Sigmoid colon (tissue), 7 donors: ENCODE data around the gene GATD1. TPM values are rescaled to one million over a fixed set of nuclear protein-coding genes. Genes with fewer than 3 reads are reported as not detected.

Experiments
- DNase-seq: peaks from one replicate; pipeline ENCODE4 v3.0.0-alpha.2; 2019
- H3K27ac ChIP-seq, 4 donors: fragments of 200-600 bp; sonication (generic); one replicate each; pipeline ENCODE4 v1.5.1; 2016 to 2019; ENCODE audit warnings: mild to moderate bottlenecking in 1 of 4
- H3K27me3 ChIP-seq, 3 donors: fragments of 200-600 bp; sonication (generic); one replicate each; pipeline ENCODE4 v1.5.1; 2019; ENCODE audit warnings: mild to moderate bottlenecking in 1 of 3
- H3K36me3 ChIP-seq, 4 donors: fragments of 200-600 bp; sonication (generic); one replicate each; pipeline ENCODE4 v1.5.1; 2016 to 2019
- H3K4me1 ChIP-seq, 4 donors: fragments of 200-600 bp; sonication (generic); one replicate each; pipeline ENCODE4 v1.5.1; 2017 to 2019
- H3K4me3 ChIP-seq, 4 donors: fragments of 200-600 bp; sonication (generic); one replicate each; pipeline ENCODE4 v1.5.1; 2017 to 2019; ENCODE audit warnings: mild to moderate bottlenecking in 2 of 4, moderate library complexity in 1 of 4
- H3K9me3 ChIP-seq, 4 donors: fragments of 200-600 bp in 3 of 4; sonication (generic) in 3 of 4; one replicate each; pipeline versions ENCODE4 v1.5.1 to v1.6.1; 2013 to 2019
- EP300 ChIP-seq, 4 donors: sonication (generic); formaldehyde crosslinking; IDR thresholded peaks; one replicate each; pipeline ENCODE4 v1.6.1; 2017; ENCODE audit warnings: antibody characterized with exemption in 4 of 4
- POLR2A ChIP-seq, 2 donors: fragments of 450-650 bp; IDR thresholded peaks; one replicate each; pipeline ENCODE4 v1.6.1; 2016; ENCODE audit warnings: antibody characterized with exemption in 2 of 2, mild to moderate bottlenecking in 2 of 2, moderate library complexity in 2 of 2
- POLR2AphosphoS5 ChIP-seq, 4 donors: sonication (generic); formaldehyde crosslinking; IDR thresholded peaks; one replicate each; pipeline ENCODE4 v1.6.1; 2017; ENCODE audit warnings: antibody characterized with exemption in 4 of 4
- WGBS, 2 donors: extraction: QIAGEN DNeasy Blood & Tissue Kit; methylation state at CpG; one replicate each; pipeline ENCODE4 v1.1.7; 2013; 5-methylcytosine and 5-hydroxymethylcytosine counted together
- intact Hi-C: fragments of 100-400 bp; cut with DNase I; formaldehyde crosslinking; loops from one replicate; pipeline ENCODE4 v1.15.1; 2023
- polyA plus RNA-seq, 3 donors: library from polyadenylated mRNA; stranded (reverse); fragments of 200-250 nt; gene quantifications; one replicate each; pipeline ENCODE4 v1.2.3, GENCODE V29; 2013
- small RNA-seq, 3 donors: library from RNA; depleted of rRNA; stranded (forward); fragments of <200 nt; gene quantifications; one replicate each; pipeline ENCODE3, GENCODE V24; 2016
- total RNA-seq, 4 donors: library from RNA; depleted of rRNA; stranded (reverse); fragments of >200 nt; gene quantifications; one replicate each; pipeline ENCODE4 v1.1.0, GENCODE V29; 2016
- TF ChIP-seq, protein P1 (sequence below), 4 experiments: fragments of 450-650 bp in 3 of 4; fragments of 200-600 bp in 1 of 4; IDR thresholded peaks; one replicate each; pipeline ENCODE4 v1.5.1; 2016 to 2019; ENCODE audit warnings: antibody characterized with exemption in 4 of 4, mild to moderate bottlenecking in 3 of 4, moderate library complexity in 2 of 4
- donor health status: healthy with polysubstance abuse.
- donor health status: Bipolar disorder and iron deficiency.
- donor health status: healthy.

The GATD1 gene
- total and polyA plus RNA-seq, 7 donors, result 6.7 to 55.9 (median 15.7) TPM

DNA sequence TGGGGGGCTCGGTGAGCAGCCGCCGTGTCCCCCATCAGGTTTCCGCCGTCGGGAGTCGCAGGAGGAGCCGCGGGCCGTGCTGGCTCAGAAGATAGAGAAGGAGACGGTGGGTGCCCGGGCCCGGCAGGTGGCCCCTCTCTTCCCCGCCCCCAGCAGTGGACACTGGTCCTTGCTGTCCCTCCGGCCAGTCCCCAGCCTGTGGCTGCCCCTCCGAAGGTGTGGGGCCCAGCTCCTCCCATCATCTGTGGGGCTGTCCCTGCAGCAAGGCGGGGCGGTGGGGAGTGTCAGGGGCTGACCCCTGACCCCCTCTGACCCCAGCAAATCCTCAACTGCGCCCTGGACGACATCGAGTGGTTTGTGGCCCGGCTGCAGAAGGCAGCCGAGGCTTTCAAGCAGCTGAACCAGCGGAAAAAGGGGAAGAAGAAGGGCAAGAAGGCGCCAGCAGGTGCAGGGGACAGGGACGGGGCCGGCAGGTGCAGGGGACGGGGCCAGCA is 56.0 kb downstream of the GATD1 start:
- TF ChIP-seq POLR2A (IDR thresholded peaks at IDR 0.05), result no peak
- TF ChIP-seq POLR2AphosphoS5 (IDR thresholded peaks at IDR 0.05), result no peak
- TF ChIP-seq, protein P1, sequence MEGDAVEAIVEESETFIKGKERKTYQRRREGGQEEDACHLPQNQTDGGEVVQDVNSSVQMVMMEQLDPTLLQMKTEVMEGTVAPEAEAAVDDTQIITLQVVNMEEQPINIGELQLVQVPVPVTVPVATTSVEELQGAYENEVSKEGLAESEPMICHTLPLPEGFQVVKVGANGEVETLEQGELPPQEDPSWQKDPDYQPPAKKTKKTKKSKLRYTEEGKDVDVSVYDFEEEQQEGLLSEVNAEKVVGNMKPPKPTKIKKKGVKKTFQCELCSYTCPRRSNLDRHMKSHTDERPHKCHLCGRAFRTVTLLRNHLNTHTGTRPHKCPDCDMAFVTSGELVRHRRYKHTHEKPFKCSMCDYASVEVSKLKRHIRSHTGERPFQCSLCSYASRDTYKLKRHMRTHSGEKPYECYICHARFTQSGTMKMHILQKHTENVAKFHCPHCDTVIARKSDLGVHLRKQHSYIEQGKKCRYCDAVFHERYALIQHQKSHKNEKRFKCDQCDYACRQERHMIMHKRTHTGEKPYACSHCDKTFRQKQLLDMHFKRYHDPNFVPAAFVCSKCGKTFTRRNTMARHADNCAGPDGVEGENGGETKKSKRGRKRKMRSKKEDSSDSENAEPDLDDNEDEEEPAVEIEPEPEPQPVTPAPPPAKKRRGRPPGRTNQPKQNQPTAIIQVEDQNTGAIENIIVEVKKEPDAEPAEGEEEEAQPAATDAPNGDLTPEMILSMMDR (IDR thresholded peaks at IDR 0.05), result no peak
- TF ChIP-seq EP300 (IDR thresholded peaks at IDR 0.05), result no peak
- Histone ChIP-seq H3K9me3 (no peaks in the 10 kb centered on the region), H3K27me3 (peaks cover 41 to 71% (median 65%) of the 10 kb centered on the region in 3 donors), H3K4me1 (peaks cover 0 to 31% (median 26%) of the 10 kb centered on the region in 4 donors), H3K4me3 (peak overlapping the region in 1 of 4 donors; percentile 24), H3K36me3 (no peaks in the 10 kb centered on the region), H3K27ac (no peak overlapping the region)
- 31 to 74% methylated on average over 28 of the region's 28 CpGs for WGBS, 2 donors
- DNase-seq, result no peak
- intact Hi-C loops, result no loop called here

DNA sequence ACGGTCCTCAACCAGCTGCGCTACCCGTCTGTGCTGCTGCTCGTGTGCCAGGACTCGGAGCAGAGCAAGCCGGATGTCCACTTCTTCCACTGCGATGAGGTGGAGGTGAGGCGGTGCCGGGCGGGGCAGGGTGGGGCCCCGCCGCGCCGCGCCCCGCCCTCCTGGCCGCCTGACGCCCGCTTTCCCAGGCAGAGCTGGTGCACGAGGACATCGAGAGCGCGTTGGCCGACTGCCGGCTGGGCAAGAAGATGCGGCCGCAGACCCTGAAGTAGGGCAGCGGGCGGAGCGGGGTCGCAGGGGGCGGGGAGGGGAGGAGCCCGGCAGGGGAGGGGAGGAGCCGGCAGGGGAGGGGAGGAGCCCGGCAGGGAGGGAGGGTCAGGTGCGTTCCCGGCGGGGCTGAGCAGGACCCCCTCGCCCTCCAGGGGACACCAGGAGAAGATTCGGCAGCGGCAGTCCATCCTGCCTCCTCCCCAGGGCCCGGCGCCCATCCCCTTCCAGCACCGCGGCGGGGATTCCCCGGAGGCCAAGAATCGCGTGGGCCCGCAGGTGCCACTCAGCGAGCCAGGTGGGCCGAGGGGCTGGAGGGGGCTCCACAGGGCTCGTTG is 56.5 kb downstream of the GATD1 start:
- 12 to 22% methylated on average over 53 of the region's 53 CpGs for WGBS, 2 donors
- H3K27ac ChIP-seq, result no peak overlapping the region
- DNase-seq, result no peak
- peaks cover 0 to 26% (median 21%) of the 10 kb centered on the region in 4 donors for H3K4me1 ChIP-seq
- H3K27me3 ChIP-seq, result peaks cover 35 to 66% (median 59%) of the 10 kb centered on the region in 3 donors
- TF ChIP-seq POLR2AphosphoS5 (IDR thresholded peaks at IDR 0.05) (no peak), POLR2A (IDR thresholded peaks at IDR 0.05) (no peak), EP300 (IDR thresholded peaks at IDR 0.05) (no peak)
- TF ChIP-seq, protein P1 (IDR thresholded peaks at IDR 0.05), result no peak
- H3K36me3 ChIP-seq, result no peaks in the 10 kb centered on the region
- peak overlapping the region in 2 of 4 donors; percentile 15 to 24 for H3K4me3 ChIP-seq
- H3K9me3 ChIP-seq, result no peaks in the 10 kb centered on the region
- intact Hi-C loops, result no loop called here

DNA sequence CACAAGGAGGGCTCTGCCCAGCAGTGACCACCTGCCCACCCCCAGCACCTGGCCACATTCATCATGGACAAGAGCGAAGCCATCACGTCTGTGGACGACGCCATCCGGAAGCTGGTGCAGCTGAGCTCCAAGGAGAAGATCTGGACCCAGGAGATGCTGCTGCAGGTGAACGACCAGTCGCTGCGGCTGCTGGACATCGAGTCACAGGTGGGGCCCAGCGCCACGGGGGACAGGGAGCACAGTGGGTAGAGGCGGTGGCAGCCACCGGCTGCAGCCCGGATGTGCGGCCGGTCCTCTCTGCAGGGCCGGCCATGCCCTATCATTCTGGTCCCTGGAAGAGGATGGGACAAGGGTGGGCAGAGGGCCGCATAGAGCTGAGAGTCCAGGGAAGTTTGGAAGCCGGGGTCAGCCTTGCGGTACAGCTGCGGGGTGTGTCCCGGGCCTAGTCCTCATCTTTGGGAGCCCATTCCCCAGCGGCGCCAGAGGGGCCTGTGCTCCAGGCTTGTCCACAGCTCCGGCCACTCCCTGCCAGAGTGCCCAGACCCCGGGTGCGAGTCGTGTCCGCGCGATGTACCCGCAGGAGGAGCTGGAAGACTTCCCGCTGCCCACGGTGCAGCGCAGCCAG is 57.2 kb downstream of the GATD1 start:
- Histone ChIP-seq H3K9me3 (no peaks in the 10 kb centered on the region), H3K36me3 (no peaks in the 10 kb centered on the region), H3K27me3 (peaks cover 30 to 60% (median 53%) of the 10 kb centered on the region in 3 donors), H3K4me1 (peaks cover 0 to 22% (median 17%) of the 10 kb centered on the region in 4 donors), H3K27ac (no peak overlapping the region), H3K4me3 (peak overlapping the region in 1 of 4 donors; percentile 24)
- intact Hi-C loops, result no loop called here
- no peak for DNase-seq
- WGBS, 2 donors, result 71 to 76% methylated on average over 35 of the region's 35 CpGs
- TF ChIP-seq, protein P1 (IDR thresholded peaks at IDR 0.05), result no peak
- TF ChIP-seq POLR2A (IDR thresholded peaks at IDR 0.05) (no peak), POLR2AphosphoS5 (IDR thresholded peaks at IDR 0.05) (no peak)

DNA sequence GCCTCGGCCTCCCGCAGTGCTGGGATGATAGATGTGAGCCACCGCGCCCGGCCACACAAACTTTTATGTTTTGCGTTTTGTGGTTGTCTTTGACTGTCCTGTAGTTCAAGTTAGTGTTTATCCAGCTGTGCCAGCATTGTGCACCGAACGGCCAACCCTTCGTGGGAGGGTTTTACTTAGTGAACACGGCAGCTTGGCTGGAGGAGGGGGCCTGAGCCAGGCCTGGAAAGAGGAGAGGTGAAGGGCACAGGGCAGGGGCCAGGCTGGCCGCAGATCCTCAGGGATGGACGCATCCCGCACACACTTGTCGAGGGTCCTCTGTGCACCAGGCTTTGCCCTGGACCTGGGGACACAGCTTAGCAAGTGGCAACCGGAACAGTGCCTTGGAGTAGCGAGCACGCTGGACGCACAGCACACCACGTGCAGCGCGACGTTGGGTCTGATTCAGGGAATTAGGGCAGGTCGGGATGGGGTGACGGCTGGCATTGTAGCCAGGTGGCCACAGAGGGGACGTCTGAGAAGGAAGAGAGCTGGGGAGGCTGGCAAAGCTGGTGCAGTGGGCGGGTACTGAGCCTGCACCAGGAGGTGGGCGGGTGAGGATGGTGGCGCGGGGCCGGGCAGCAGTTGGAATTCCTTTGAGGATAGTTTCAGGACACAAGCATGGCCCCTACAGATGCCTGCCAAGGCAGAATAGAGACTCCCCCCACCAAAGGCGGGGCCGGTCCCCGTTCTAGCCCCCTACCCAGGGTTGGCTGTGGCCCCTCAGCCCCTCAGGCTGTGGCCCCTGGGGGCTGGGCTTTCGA is 57.9 kb downstream of the GATD1 start:
- no peak overlapping the region for H3K4me3 ChIP-seq
- peaks cover 0 to 22% (median 17%) of the 10 kb centered on the region in 4 donors for H3K4me1 ChIP-seq
- no peak for TF ChIP-seq POLR2AphosphoS5 (IDR thresholded peaks at IDR 0.05)
- TF ChIP-seq, protein P1 (IDR thresholded peaks at IDR 0.05), result no peak
- no peak for TF ChIP-seq POLR2A (IDR thresholded peaks at IDR 0.05)
- no peak for TF ChIP-seq EP300 (IDR thresholded peaks at IDR 0.05)
- no peaks in the 10 kb centered on the region for H3K9me3 ChIP-seq
- H3K36me3 ChIP-seq, result no peaks in the 10 kb centered on the region
- intact Hi-C loops, result no loop called here
- WGBS, 2 donors, result 68 to 83% methylated on average over 34 of the region's 34 CpGs
- H3K27me3 ChIP-seq, result peaks cover 26 to 52% (median 46%) of the 10 kb centered on the region in 3 donors
- DNase-seq, result no peak
- H3K27ac ChIP-seq, result no peak overlapping the region

Small RNA genes within 50 kb of the gene (small RNA-seq; reads per million reads assigned to genes)
- gene SNORA52, result 0 reads per million in 3 donors

Other genes starting within 250 kb of the GATD1 start
- 10 to 100 TPM; 27.8 to 59.3 (median 32.8) TPM for gene HRAS, start 241.9 kb downstream of the GATD1 start, total RNA-seq
- 10 to 100 TPM; 44.6 to 76.1 (median 66.1) TPM for gene HRAS, start 241.9 kb downstream of the GATD1 start, polyA plus RNA-seq
- gene LRRC56, start 240.0 kb downstream of the GATD1 start, total RNA-seq, result under 1 TPM in 1 of 4 donors, not detected in 3; 0.14 TPM
- gene LRRC56, start 240.0 kb downstream of the GATD1 start, polyA plus RNA-seq, result 1 to 10 TPM; 2.4 to 5.9 (median 5.8) TPM
- 1 to 10 TPM in 1 of 4 donors, under 1 TPM in 2, not detected in 1; 0.66 to 1.4 (median 0.68) TPM for gene LMNTD2, start 216.7 kb downstream of the GATD1 start, total RNA-seq
- gene LMNTD2, start 216.7 kb downstream of the GATD1 start, polyA plus RNA-seq, result 1 to 10 TPM; 1.2 to 6.3 (median 3.5) TPM
- gene RASSF7, start 216.5 kb downstream of the GATD1 start, total RNA-seq, result 1 to 10 TPM; 3.0 to 5.4 (median 3.8) TPM
- 100 to 1,000 TPM in 1 of 3 donors, 10 to 100 TPM in 2; 72.4 to 122 (median 94.9) TPM for gene RASSF7, start 216.5 kb downstream of the GATD1 start, polyA plus RNA-seq
- 10 to 100 TPM; 11.8 to 21.2 (median 17.9) TPM for gene PHRF1, start 201.0 kb downstream of the GATD1 start, total RNA-seq
- 10 to 100 TPM in 2 of 3 donors, 1 to 10 TPM in 1; 6.6 to 29.3 (median 11.3) TPM for gene PHRF1, start 201.0 kb downstream of the GATD1 start, polyA plus RNA-seq
- gene IRF7, start 161.5 kb downstream of the GATD1 start, total RNA-seq, result 10 to 100 TPM in 3 of 4 donors, 1 to 10 TPM in 1; 8.6 to 18.2 (median 14.2) TPM
- 10 to 100 TPM; 10.8 to 73.9 (median 26.8) TPM for gene IRF7, start 161.5 kb downstream of the GATD1 start, polyA plus RNA-seq
- gene CDHR5, start 152.5 kb downstream of the GATD1 start, total RNA-seq, result 1 to 10 TPM in 2 of 4 donors, not detected in 2; 1.8 to 1.9 TPM
- gene CDHR5, start 152.5 kb downstream of the GATD1 start, polyA plus RNA-seq, result 100 to 1,000 TPM in 1 of 3 donors, 10 to 100 TPM in 2; 18.0 to 136 (median 29.4) TPM
- gene SCT, start 150.3 kb downstream of the GATD1 start, total RNA-seq, result not detected
- 1 to 10 TPM in 1 of 3 donors, not detected in 2; 1.1 TPM for gene SCT, start 150.3 kb downstream of the GATD1 start, polyA plus RNA-seq
- gene DRD4, start 140.2 kb downstream of the GATD1 start, total RNA-seq, result 1 to 10 TPM in 1 of 4 donors, under 1 TPM in 1, not detected in 2; 0.41 to 2.2 TPM
- gene DRD4, start 140.2 kb downstream of the GATD1 start, polyA plus RNA-seq, result under 1 TPM in 1 of 3 donors, not detected in 2; 0.28 TPM
- gene DEAF1, start 82.3 kb downstream of the GATD1 start, total RNA-seq, result 10 to 100 TPM; 15.1 to 29.6 (median 22.2) TPM
- 10 to 100 TPM; 11.3 to 18.6 (median 14.4) TPM for gene DEAF1, start 82.3 kb downstream of the GATD1 start, polyA plus RNA-seq
- gene TMEM80, start 81.7 kb downstream of the GATD1 start, total RNA-seq, result 10 to 100 TPM; 20.9 to 41.5 (median 39.6) TPM
- 10 to 100 TPM in 2 of 3 donors, 1 to 10 TPM in 1; 7.9 to 27.6 (median 25.7) TPM for gene TMEM80, start 81.7 kb downstream of the GATD1 start, polyA plus RNA-seq
- 10 to 100 TPM in 2 of 4 donors, 1 to 10 TPM in 2; 5.4 to 15.6 (median 11.6) TPM for gene EPS8L2, start 71.3 kb downstream of the GATD1 start, total RNA-seq
- gene EPS8L2, start 71.3 kb downstream of the GATD1 start, polyA plus RNA-seq, result 100 to 1,000 TPM; 153 to 168 (median 155) TPM
- gene TALDO1, start 30.0 kb downstream of the GATD1 start, total RNA-seq, result 100 to 1,000 TPM in 2 of 4 donors, 10 to 100 TPM in 2; 94.6 to 133 (median 108) TPM
- gene TALDO1, start 30.0 kb downstream of the GATD1 start, polyA plus RNA-seq, result 100 to 1,000 TPM; 142 to 177 (median 170) TPM
- 1 to 10 TPM; 1.8 to 3.6 (median 2.6) TPM for gene CEND1, start 12.6 kb upstream of the GATD1 start, total RNA-seq
- 1 to 10 TPM in 1 of 3 donors, not detected in 2; 2.0 TPM for gene CEND1, start 12.6 kb upstream of the GATD1 start, polyA plus RNA-seq
- 1 to 10 TPM; 3.8 to 7.2 (median 5.4) TPM for gene SLC25A22, start 20.8 kb upstream of the GATD1 start, total RNA-seq
- gene SLC25A22, start 20.8 kb upstream of the GATD1 start, polyA plus RNA-seq, result 10 to 100 TPM in 1 of 3 donors, 1 to 10 TPM in 2; 7.8 to 26.4 (median 9.7) TPM
- gene PIDD1, start 27.7 kb upstream of the GATD1 start, total RNA-seq, result 10 to 100 TPM in 2 of 4 donors, 1 to 10 TPM in 2; 6.7 to 26.6 (median 11.4) TPM
- gene PIDD1, start 27.7 kb upstream of the GATD1 start, polyA plus RNA-seq, result 10 to 100 TPM in 1 of 3 donors, 1 to 10 TPM in 2; 4.9 to 28.8 (median 6.0) TPM
- 100 to 1,000 TPM; 405 to 632 (median 412) TPM for gene RPLP2, start 32.5 kb upstream of the GATD1 start, total RNA-seq
- 1,000 to 10,000 TPM; 1,208 to 2,533 (median 1,777) TPM for gene RPLP2, start 32.5 kb upstream of the GATD1 start, polyA plus RNA-seq
- gene PNPLA2, start 41.4 kb upstream of the GATD1 start, total RNA-seq, result 10 to 100 TPM; 26.3 to 39.6 (median 34.6) TPM
- gene PNPLA2, start 41.4 kb upstream of the GATD1 start, polyA plus RNA-seq, result 100 to 1,000 TPM in 1 of 3 donors, 10 to 100 TPM in 2; 35.4 to 137 (median 47.6) TPM
- gene CRACR2B, start 50.4 kb upstream of the GATD1 start, total RNA-seq, result 1 to 10 TPM; 1.5 to 9.5 (median 4.6) TPM
- gene CRACR2B, start 50.4 kb upstream of the GATD1 start, polyA plus RNA-seq, result 100 to 1,000 TPM in 1 of 3 donors, 10 to 100 TPM in 2; 32.1 to 149 (median 46.8) TPM
- gene CD151, start 55.5 kb upstream of the GATD1 start, total RNA-seq, result 100 to 1,000 TPM in 3 of 4 donors, 10 to 100 TPM in 1; 84.4 to 343 (median 278) TPM
- gene CD151, start 55.5 kb upstream of the GATD1 start, polyA plus RNA-seq, result 100 to 1,000 TPM in 1 of 3 donors, 10 to 100 TPM in 2; 91.9 to 436 (median 92.7) TPM
- gene POLR2L, start 65.0 kb upstream of the GATD1 start, total RNA-seq, result 10 to 100 TPM; 34.9 to 75.3 (median 52.0) TPM
- 100 to 1,000 TPM; 139 to 198 (median 143) TPM for gene POLR2L, start 65.0 kb upstream of the GATD1 start, polyA plus RNA-seq
- gene TSPAN4, start 65.4 kb upstream of the GATD1 start, total RNA-seq, result 10 to 100 TPM; 79.2 to 92.7 (median 82.9) TPM
- 10 to 100 TPM in 2 of 3 donors, 1 to 10 TPM in 1; 8.8 to 41.0 (median 15.0) TPM for gene TSPAN4, start 65.4 kb upstream of the GATD1 start, polyA plus RNA-seq
- 10 to 100 TPM; 45.7 to 52.3 (median 48.0) TPM for gene CHID1, start 133.3 kb upstream of the GATD1 start, total RNA-seq
- gene CHID1, start 133.3 kb upstream of the GATD1 start, polyA plus RNA-seq, result 10 to 100 TPM; 16.9 to 52.0 (median 18.0) TPM
- gene AP2A2, start 148.4 kb upstream of the GATD1 start, total RNA-seq, result 10 to 100 TPM; 42.6 to 78.4 (median 53.1) TPM
- gene AP2A2, start 148.4 kb upstream of the GATD1 start, polyA plus RNA-seq, result 10 to 100 TPM; 21.0 to 47.0 (median 31.4) TPM